Sigmoid colon (tissue), 7 donors: ENCODE data around the gene ITGA5. TPM values are rescaled to one million over a fixed set of nuclear protein-coding genes. Genes with fewer than 3 reads are reported as not detected.
A peak's percentile ranks its signal among the peaks of the same experiment; 100 is the strongest.

Source experiments
- DNase-seq: peaks from one replicate; pipeline ENCODE4 v3.0.0-alpha.2; 2019
- H3K27ac ChIP-seq, 4 donors: fragments of 200-600 bp; sonication (generic); one replicate each; pipeline ENCODE4 v1.5.1; 2016 to 2019; ENCODE audit warnings: mild to moderate bottlenecking in 1 of 4
- H3K27me3 ChIP-seq, 3 donors: fragments of 200-600 bp; sonication (generic); one replicate each; pipeline ENCODE4 v1.5.1; 2019; ENCODE audit warnings: mild to moderate bottlenecking in 1 of 3
- H3K36me3 ChIP-seq, 4 donors: fragments of 200-600 bp; sonication (generic); one replicate each; pipeline ENCODE4 v1.5.1; 2016 to 2019
- H3K4me1 ChIP-seq, 4 donors: fragments of 200-600 bp; sonication (generic); one replicate each; pipeline ENCODE4 v1.5.1; 2017 to 2019
- H3K4me3 ChIP-seq, 4 donors: fragments of 200-600 bp; sonication (generic); one replicate each; pipeline ENCODE4 v1.5.1; 2017 to 2019; ENCODE audit warnings: mild to moderate bottlenecking in 2 of 4, moderate library complexity in 1 of 4
- H3K9me3 ChIP-seq, 4 donors: fragments of 200-600 bp in 3 of 4; sonication (generic) in 3 of 4; one replicate each; pipeline versions ENCODE4 v1.5.1 to v1.6.1; 2013 to 2019
- EP300 ChIP-seq, 4 donors: sonication (generic); formaldehyde crosslinking; IDR thresholded peaks; one replicate each; pipeline ENCODE4 v1.6.1; 2017; ENCODE audit warnings: antibody characterized with exemption in 4 of 4
- POLR2A ChIP-seq, 2 donors: fragments of 450-650 bp; IDR thresholded peaks; one replicate each; pipeline ENCODE4 v1.6.1; 2016; ENCODE audit warnings: antibody characterized with exemption in 2 of 2, mild to moderate bottlenecking in 2 of 2, moderate library complexity in 2 of 2
- POLR2AphosphoS5 ChIP-seq, 4 donors: sonication (generic); formaldehyde crosslinking; IDR thresholded peaks; one replicate each; pipeline ENCODE4 v1.6.1; 2017; ENCODE audit warnings: antibody characterized with exemption in 4 of 4
- WGBS, 2 donors: extraction: QIAGEN DNeasy Blood & Tissue Kit; methylation state at CpG; one replicate each; pipeline ENCODE4 v1.1.7; 2013; 5-methylcytosine and 5-hydroxymethylcytosine counted together
- intact Hi-C: fragments of 100-400 bp; cut with DNase I; formaldehyde crosslinking; loops from one replicate; pipeline ENCODE4 v1.15.1; 2023
- polyA plus RNA-seq, 3 donors: library from polyadenylated mRNA; stranded (reverse); fragments of 200-250 nt; gene quantifications; one replicate each; pipeline ENCODE4 v1.2.3, GENCODE V29; 2013
- total RNA-seq, 4 donors: library from RNA; depleted of rRNA; stranded (reverse); fragments of >200 nt; gene quantifications; one replicate each; pipeline ENCODE4 v1.1.0, GENCODE V29; 2016
- TF ChIP-seq, protein P1 (sequence below), 4 experiments: fragments of 450-650 bp in 3 of 4; fragments of 200-600 bp in 1 of 4; IDR thresholded peaks; one replicate each; pipeline ENCODE4 v1.5.1; 2016 to 2019; ENCODE audit warnings: antibody characterized with exemption in 4 of 4, mild to moderate bottlenecking in 3 of 4, moderate library complexity in 2 of 4
- donor health status: healthy with polysubstance abuse.
- donor health status: Bipolar disorder and iron deficiency.
- donor health status: healthy.

Gene ITGA5
- total and polyA plus RNA-seq, 7 donors, result 7.4 to 765 (median 200) TPM

DNA sequence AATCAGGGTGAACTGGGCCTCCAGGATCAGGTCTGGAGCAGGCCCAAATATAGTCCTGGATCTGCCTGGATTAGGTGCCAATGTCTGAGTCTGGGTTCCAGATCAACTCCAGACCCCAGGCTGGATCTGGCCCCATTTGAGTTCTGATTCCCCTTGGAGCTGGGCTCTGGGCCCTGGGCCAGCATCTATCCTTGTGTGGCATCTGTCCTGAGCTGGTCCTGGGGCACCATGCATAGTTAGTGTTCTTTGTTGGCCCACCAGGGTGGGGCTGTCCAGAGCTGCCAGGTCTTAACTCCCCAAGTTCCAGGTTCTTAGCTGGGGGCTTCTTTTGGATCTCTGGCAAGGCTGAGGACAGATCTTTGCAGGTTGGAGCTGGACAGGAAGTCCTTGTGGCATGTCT lies 23.5 kb downstream of the ITGA5 start:
- Histone ChIP-seq H3K4me3 (no peak overlapping the region), H3K36me3 (peaks cover 56 to 66% (median 59%) of the 10 kb centered on the region in 4 donors), H3K4me1 (peaks cover 0 to 52% (median 12%) of the 10 kb centered on the region in 4 donors), H3K27ac (peak overlapping the region in 3 of 4 donors; percentile 99 to 100 (median 100)), H3K27me3 (no peaks in the 10 kb centered on the region), H3K9me3 (no peaks in the 10 kb centered on the region)
- intact Hi-C loops, result no loop called here
- TF ChIP-seq EP300 (IDR thresholded peaks at IDR 0.05) (no peak), POLR2A (IDR thresholded peaks at IDR 0.05) (no peak), POLR2AphosphoS5 (IDR thresholded peaks at IDR 0.05) (peak in 2 of 4 donors; percentile 3 to 16)
- no peak for DNase-seq

DNA sequence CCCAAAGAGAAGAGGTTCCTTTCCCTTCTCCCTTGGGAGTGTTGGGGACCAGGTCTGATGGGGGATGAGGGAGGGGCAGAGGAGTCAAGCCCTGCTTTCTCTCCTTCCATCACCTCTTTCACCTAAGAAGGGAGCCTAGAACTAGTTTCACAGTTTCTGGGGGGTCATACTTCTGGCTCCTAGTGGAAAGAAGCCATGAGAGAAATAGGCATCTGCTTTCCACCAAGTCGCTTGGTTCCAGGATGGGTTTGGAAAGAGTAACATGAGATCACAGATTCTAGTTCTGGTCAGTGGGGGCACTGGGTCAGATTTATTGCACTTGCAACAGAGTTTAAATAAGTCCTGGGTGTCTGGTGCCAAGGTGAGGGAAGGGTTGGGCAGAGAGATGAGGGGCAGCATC lies 24.1 kb downstream of the ITGA5 start:
- peaks cover 0 to 52% (median 12%) of the 10 kb centered on the region in 4 donors for H3K4me1 ChIP-seq
- H3K4me3 ChIP-seq, result no peak overlapping the region
- peaks cover 50 to 60% (median 55%) of the 10 kb centered on the region in 4 donors for H3K36me3 ChIP-seq
- TF ChIP-seq EP300 (IDR thresholded peaks at IDR 0.05) (no peak), POLR2AphosphoS5 (IDR thresholded peaks at IDR 0.05) (peak; percentile 48 to 69 (median 56))
- 91 to 98% methylated on average over 1 of the region's 1 CpG for WGBS, 2 donors
- H3K27ac ChIP-seq, result peak overlapping the region in 3 of 4 donors; percentile 99 to 100 (median 100)
- DNase-seq, result no peak
- no peaks in the 10 kb centered on the region for H3K9me3 ChIP-seq
- H3K27me3 ChIP-seq, result no peaks in the 10 kb centered on the region
- intact Hi-C loops, result no loop called here

DNA sequence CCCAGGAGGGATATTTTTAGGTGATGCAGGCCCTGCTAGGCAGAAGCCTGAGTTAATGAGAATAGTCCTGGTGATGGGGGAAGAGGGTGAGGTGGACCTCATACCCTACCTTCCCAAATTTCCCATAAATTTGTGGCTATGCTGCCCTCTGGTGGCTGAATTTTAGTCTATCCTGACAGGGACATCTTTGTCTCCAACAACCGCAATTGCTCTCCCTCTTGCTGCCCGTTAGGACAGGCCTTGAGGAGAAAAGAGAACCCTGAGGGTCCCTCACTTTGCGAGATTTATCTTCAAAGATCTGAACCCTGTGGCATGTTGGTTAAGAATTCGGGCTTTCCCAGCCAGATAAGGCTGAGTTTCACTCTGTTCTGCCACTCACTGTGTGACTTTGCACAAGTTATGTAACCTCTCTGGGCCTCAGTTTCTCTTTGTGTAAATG lies 24.8 kb downstream of the ITGA5 start:
- H3K36me3 ChIP-seq, result peaks cover 44 to 53% (median 48%) of the 10 kb centered on the region in 4 donors
- intact Hi-C loops, result no loop called here
- H3K4me3 ChIP-seq, result no peak overlapping the region
- H3K4me1 ChIP-seq, result peaks cover 0 to 52% (median 12%) of the 10 kb centered on the region in 4 donors
- H3K27me3 ChIP-seq, result no peaks in the 10 kb centered on the region
- WGBS, 2 donors, result 13 to 44% methylated on average over 4 of the region's 4 CpGs
- TF ChIP-seq, protein P1, sequence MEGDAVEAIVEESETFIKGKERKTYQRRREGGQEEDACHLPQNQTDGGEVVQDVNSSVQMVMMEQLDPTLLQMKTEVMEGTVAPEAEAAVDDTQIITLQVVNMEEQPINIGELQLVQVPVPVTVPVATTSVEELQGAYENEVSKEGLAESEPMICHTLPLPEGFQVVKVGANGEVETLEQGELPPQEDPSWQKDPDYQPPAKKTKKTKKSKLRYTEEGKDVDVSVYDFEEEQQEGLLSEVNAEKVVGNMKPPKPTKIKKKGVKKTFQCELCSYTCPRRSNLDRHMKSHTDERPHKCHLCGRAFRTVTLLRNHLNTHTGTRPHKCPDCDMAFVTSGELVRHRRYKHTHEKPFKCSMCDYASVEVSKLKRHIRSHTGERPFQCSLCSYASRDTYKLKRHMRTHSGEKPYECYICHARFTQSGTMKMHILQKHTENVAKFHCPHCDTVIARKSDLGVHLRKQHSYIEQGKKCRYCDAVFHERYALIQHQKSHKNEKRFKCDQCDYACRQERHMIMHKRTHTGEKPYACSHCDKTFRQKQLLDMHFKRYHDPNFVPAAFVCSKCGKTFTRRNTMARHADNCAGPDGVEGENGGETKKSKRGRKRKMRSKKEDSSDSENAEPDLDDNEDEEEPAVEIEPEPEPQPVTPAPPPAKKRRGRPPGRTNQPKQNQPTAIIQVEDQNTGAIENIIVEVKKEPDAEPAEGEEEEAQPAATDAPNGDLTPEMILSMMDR (IDR thresholded peaks at IDR 0.05), result peak; percentile 38 to 68 (median 62)
- TF ChIP-seq EP300 (IDR thresholded peaks at IDR 0.05) (no peak), POLR2A (IDR thresholded peaks at IDR 0.05) (no peak), POLR2AphosphoS5 (IDR thresholded peaks at IDR 0.05) (peak in 3 of 4 donors; percentile 28 to 60 (median 46))
- H3K9me3 ChIP-seq, result no peaks in the 10 kb centered on the region
- peak overlapping the region in 3 of 4 donors; percentile 99 to 100 (median 100) for H3K27ac ChIP-seq
- DNase-seq, result no peak

DNA sequence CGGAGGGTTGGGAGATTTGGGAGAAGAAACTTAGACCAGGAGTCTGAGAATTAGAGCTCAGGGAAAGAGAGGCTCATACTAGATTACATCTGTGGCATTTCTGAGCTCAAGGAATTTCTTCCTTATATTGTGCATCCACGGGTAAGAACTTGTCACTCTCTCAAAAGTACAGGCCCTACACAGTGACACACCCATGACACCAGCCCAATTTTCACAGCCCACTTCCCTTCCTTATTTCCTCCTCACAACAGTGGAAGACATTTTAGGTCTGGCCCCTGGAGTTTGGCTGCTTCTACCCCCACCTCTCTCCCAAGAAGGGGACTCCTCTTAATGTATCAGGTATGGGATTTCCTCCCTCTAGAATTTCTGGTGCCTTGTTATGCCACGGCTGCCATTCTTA lies 25.3 kb downstream of the ITGA5 start:
- Histone ChIP-seq H3K4me3 (no peak overlapping the region), H3K27ac (peak overlapping the region in 3 of 4 donors; percentile 99 to 100 (median 100)), H3K27me3 (no peaks in the 10 kb centered on the region), H3K9me3 (no peaks in the 10 kb centered on the region), H3K36me3 (peaks cover 39 to 48% (median 43%) of the 10 kb centered on the region in 4 donors), H3K4me1 (peaks cover 0 to 52% (median 12%) of the 10 kb centered on the region in 4 donors)
- 43 to 58% methylated on average over 3 of the region's 3 CpGs for WGBS, 2 donors
- TF ChIP-seq POLR2AphosphoS5 (IDR thresholded peaks at IDR 0.05) (peak in 3 of 4 donors; percentile 4 to 65 (median 40)), POLR2A (IDR thresholded peaks at IDR 0.05) (no peak)
- DNase-seq, result no peak
- intact Hi-C loops, result no loop called here

DNA sequence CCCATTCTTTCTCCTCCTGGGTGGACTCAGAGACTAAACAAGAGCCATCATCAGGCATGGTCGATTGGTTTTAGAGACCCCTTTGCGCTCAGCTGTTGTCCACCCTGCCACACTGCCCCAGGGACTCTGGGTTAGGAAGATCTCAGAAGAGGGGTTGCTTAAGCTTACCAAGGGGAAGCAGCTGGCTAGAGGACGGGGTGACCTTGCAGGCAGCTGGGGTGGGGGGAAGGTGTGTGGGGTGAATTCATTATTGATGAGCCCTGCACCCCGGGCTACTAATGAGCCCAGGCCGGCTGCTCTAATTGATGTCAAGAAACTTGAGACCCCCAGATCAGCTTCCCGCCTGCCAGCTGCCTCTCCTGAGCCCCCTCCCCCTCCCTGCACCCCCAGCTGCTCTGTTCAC lies 25.9 kb downstream of the ITGA5 start:
- Histone ChIP-seq H3K36me3 (peaks cover 34 to 42% (median 37%) of the 10 kb centered on the region in 4 donors), H3K4me1 (peaks cover 0 to 48% (median 12%) of the 10 kb centered on the region in 4 donors), H3K27me3 (no peaks in the 10 kb centered on the region), H3K27ac (peak overlapping the region in 3 of 4 donors; percentile 99 to 100 (median 100)), H3K9me3 (no peaks in the 10 kb centered on the region), H3K4me3 (no peak overlapping the region)
- 67 to 70% methylated on average over 6 of the region's 6 CpGs for WGBS, 2 donors
- peak in 2 of 4 donors; percentile 20 to 52 for TF ChIP-seq POLR2AphosphoS5 (IDR thresholded peaks at IDR 0.05)
- TF ChIP-seq, protein P1 (IDR thresholded peaks at IDR 0.05), result no peak
- intact Hi-C loops, result no loop called here
- DNase-seq, result no peak

DNA sequence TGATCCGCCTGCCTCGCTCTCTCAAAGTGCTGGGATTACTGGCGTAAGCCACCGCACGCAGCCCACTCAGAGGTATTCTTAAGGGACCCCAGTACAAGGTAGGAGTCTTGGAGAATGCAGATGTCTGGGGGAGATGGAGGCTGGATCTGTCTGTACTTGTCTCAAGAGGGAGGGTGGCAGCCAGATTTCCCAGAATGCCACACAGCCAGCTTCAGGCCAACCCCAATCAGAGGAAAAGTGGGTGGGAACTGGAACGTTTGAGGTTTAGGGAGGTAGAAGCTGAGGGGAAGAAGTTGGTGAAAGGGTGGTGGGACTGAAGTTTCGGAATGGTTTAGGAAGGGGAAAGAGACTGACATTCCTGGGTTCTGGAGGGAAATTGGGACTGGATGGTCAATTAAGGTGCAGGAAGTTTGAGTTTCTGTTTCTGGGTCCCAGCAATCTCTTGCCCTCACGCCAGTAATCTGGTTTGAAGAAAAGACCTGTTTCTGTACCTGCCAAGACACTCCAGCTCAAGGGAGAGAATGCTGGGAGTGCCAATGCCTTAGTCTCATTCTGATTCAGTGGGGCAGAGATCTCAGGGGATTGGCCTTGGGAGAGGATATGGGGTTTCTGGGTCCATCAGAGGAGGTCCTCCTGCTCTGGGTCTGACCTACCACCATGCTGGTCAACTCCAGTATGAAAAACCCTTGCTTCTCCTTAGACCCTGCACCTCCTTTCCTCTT lies 26.4 kb downstream of the ITGA5 start:
- intact Hi-C loops, result no loop called here
- peak overlapping the region in 3 of 4 donors; percentile 99 to 100 (median 100) for H3K27ac ChIP-seq
- no peaks in the 10 kb centered on the region for H3K9me3 ChIP-seq
- peaks cover 0 to 45% (median 12%) of the 10 kb centered on the region in 4 donors for H3K4me1 ChIP-seq
- no peak overlapping the region for H3K4me3 ChIP-seq
- WGBS, 2 donors, result 76 to 87% methylated on average over 8 of the region's 8 CpGs
- TF ChIP-seq POLR2AphosphoS5 (IDR thresholded peaks at IDR 0.05), result peak in 2 of 4 donors; percentile 39 to 60
- no peak for TF ChIP-seq EP300 (IDR thresholded peaks at IDR 0.05)
- DNase-seq, result no peak
- H3K27me3 ChIP-seq, result no peaks in the 10 kb centered on the region
- H3K36me3 ChIP-seq, result peaks cover 29 to 37% (median 32%) of the 10 kb centered on the region in 4 donors
